ENCODE data around the gene FKBP10.

- no peak for TF ChIP-seq EZH2 (IDR thresholded peaks at IDR 0.05; ENCODE audit: borderline replicate concordance, low read depth, low read length, poor library complexity, severe bottlenecking)
- TF ChIP-seq, protein P1, sequence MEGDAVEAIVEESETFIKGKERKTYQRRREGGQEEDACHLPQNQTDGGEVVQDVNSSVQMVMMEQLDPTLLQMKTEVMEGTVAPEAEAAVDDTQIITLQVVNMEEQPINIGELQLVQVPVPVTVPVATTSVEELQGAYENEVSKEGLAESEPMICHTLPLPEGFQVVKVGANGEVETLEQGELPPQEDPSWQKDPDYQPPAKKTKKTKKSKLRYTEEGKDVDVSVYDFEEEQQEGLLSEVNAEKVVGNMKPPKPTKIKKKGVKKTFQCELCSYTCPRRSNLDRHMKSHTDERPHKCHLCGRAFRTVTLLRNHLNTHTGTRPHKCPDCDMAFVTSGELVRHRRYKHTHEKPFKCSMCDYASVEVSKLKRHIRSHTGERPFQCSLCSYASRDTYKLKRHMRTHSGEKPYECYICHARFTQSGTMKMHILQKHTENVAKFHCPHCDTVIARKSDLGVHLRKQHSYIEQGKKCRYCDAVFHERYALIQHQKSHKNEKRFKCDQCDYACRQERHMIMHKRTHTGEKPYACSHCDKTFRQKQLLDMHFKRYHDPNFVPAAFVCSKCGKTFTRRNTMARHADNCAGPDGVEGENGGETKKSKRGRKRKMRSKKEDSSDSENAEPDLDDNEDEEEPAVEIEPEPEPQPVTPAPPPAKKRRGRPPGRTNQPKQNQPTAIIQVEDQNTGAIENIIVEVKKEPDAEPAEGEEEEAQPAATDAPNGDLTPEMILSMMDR (conservative IDR thresholded peaks at IDR 0.05; ENCODE audit: low read depth, low read length) = no peak
Observed at GRCh38 chr17:41766135-41766534, 46.7 kb upstream of the FKBP10 start.

Data from A673 (cell line).